ENCODE results near the gene HERC5. TPM values are rescaled to one million over a fixed set of nuclear protein-coding genes. Genes with fewer than 3 reads are reported as not detected.

The HERC5 gene
- total RNA-seq, 2 experiments from 2014 or later, result 5.9 to 6.4 TPM

- CTCF ChIA-PET, result interaction anchor here (0.6 to 3.7 kb wide), 18 partner anchors 8 to 541 kb away, joined by 3 to 25 read pairs (median 3); partner anchors contain the start of gene PPM1K
- POLR2A ChIA-PET, result no interaction called here
Measured at GRCh38 chr4:88514557-88515511, 57.9 kb downstream of the HERC5 start.

GRCh38 chr4:88516746-88517145, 59.8 kb downstream of the HERC5 start:
- ChIA-PET POLR2A (no interaction called here), CTCF (interaction anchor here (0.6 to 3.7 kb wide), 9 partner anchors 16 to 527 kb away, joined by 3 to 25 read pairs (median 4); partner anchors contain the start of gene HERC6)

- POLR2A ChIA-PET, result no interaction called here
Measured at GRCh38 chr4:88517825-88518224, 60.9 kb downstream of the HERC5 start.

GRCh38 chr4:88518911-88519310, 62.0 kb downstream of the HERC5 start:
- ChIA-PET CTCF (interaction anchor here (1.3 kb wide), 1 partner anchor 300 kb away, joined by 4 read pairs; no protein-coding TSS in a partner anchor), POLR2A (no interaction called here)

More at GRCh38 chr4:88517825-88518224, 60.9 kb downstream of the HERC5 start:
- CTCF ChIA-PET, result interaction anchor here (0.7 to 1.0 kb wide), 3 partner anchors 10 to 423 kb away, joined by 3 read pairs; no protein-coding TSS in a partner anchor

- POLR2A ChIA-PET, result interaction anchor here (0.8 to 1.9 kb wide), 3 partner anchors 71 to 238 kb away, joined by 3 to 6 read pairs (median 3); partner anchors contain the start of genes HERC6 and PPM1K
- CTCF ChIA-PET, result interaction anchor here (0.8 to 1.1 kb wide), 2 partner anchors 10 to 311 kb away, joined by 3 read pairs; no protein-coding TSS in a partner anchor
Measured at GRCh38 chr4:88522702-88523324, 65.9 kb downstream of the HERC5 start.

GRCh38 chr4:88523325-88524129, 66.6 kb downstream of the HERC5 start, which contains the start of gene PYURF:
PYURF (minus strand) TSS chr4:88523776; CDS start chr4:88523700, 76 bp downstream.
- CTCF ChIA-PET, result interaction anchor here (1.1 kb wide), 1 partner anchor 312 kb away, joined by 3 read pairs; no protein-coding TSS in a partner anchor

GRCh38 chr4:88524171-88524570, 67.3 kb downstream of the HERC5 start:
- POLR2A ChIA-PET, result interaction anchor here (1.0 to 1.9 kb wide), 2 partner anchors 69 to 240 kb away, joined by 3 to 6 read pairs; partner anchors contain the start of gene PPM1K
- CTCF ChIA-PET, result no interaction called here

More at GRCh38 chr4:88523325-88524129, 66.6 kb downstream of the HERC5 start, which contains the start of gene PYURF:
- POLR2A ChIA-PET, result interaction anchor here (0.8 to 1.9 kb wide), 3 partner anchors 70 to 239 kb away, joined by 3 to 6 read pairs (median 3); partner anchors contain the start of genes HERC6 and PPM1K

GRCh38 chr4:88526221-88526815, 69.4 kb downstream of the HERC5 start:
- POLR2A ChIA-PET, result no interaction called here
- CTCF ChIA-PET, result interaction anchor here (0.7 to 1.2 kb wide), 3 partner anchors 14 to 133 kb away, joined by 3 to 4 read pairs (median 3); no protein-coding TSS in a partner anchor

GRCh38 chr4:88527787-88528186, 70.9 kb downstream of the HERC5 start:
- ChIA-PET CTCF (no interaction called here), POLR2A (interaction anchor here (0.8 kb wide), 1 partner anchor 66 kb away, joined by 4 read pairs; no protein-coding TSS in a partner anchor)

- POLR2A ChIA-PET, result no interaction called here
- CTCF ChIA-PET, result no interaction called here
Measured at GRCh38 chr4:88528861-88529260, 71.9 kb downstream of the HERC5 start.

- POLR2A ChIA-PET, result no interaction called here
- CTCF ChIA-PET, result interaction anchor here (1.3 kb wide), 1 partner anchor 9 kb away, joined by 3 read pairs; no protein-coding TSS in a partner anchor
Measured at GRCh38 chr4:88531549-88531948, 74.6 kb downstream of the HERC5 start.

- ChIA-PET POLR2A (no interaction called here), CTCF (interaction anchor here (1.3 kb wide), 1 partner anchor 11 kb away, joined by 3 read pairs; no protein-coding TSS in a partner anchor)
Measured at GRCh38 chr4:88533088-88533790, 76.3 kb downstream of the HERC5 start.

GRCh38 chr4:88533937-88534750, 77.2 kb downstream of the HERC5 start:
- POLR2A ChIA-PET, result no interaction called here
- CTCF ChIA-PET, result interaction anchor here (1.4 kb wide), 1 partner anchor 19 kb away, joined by 3 read pairs; no protein-coding TSS in a partner anchor

- POLR2A ChIA-PET, result no interaction called here
- CTCF ChIA-PET, result interaction anchor here (1.4 kb wide), 1 partner anchor 20 kb away, joined by 3 read pairs; no protein-coding TSS in a partner anchor
Measured at GRCh38 chr4:88535090-88535755, 78.3 kb downstream of the HERC5 start.

GRCh38 chr4:88537709-88538108, 80.8 kb downstream of the HERC5 start:
- ChIA-PET CTCF (no interaction called here), POLR2A (no interaction called here)

All from activated CD8-positive, alpha-beta memory T cell treated with anti-CD3 and anti-CD28 coated beads for 36 hours (primary cell).